ENCODE data around the gene NANP.
"Not testable (repeated sequence)": the region's sequence is repeated elsewhere in the genome, so short reads cannot be mapped to it uniquely, and the experiment has no call there.

The NANP gene

GRCh38 chr20:25623736-25624499 is at the start of gene NANP:
NANP (minus strand) TSS chr20:25624014; CDS start chr20:25623948, 66 bp downstream.
- H3K4me3 ChIP-seq (ENCODE audit: low read depth, low read length): peak within 1 kb of the TSS; percentile 96
- DNase-seq (ENCODE audit: low read depth): peak; percentile 92

GRCh38 chr20:25672659-25673235 is 48.9 kb upstream of the NANP start:
- H3K4me3 ChIP-seq (ENCODE audit: low read depth, low read length): no peak overlapping the region
- DNase-seq (ENCODE audit: low read depth): no peak

- DNase-seq (ENCODE audit: low read depth): peak; percentile 54
- H3K4me3 ChIP-seq (ENCODE audit: low read depth, low read length): no peak overlapping the region
Measured at GRCh38 chr20:25669826-25670422, 46.1 kb upstream of the NANP start.

- DNase-seq (ENCODE audit: low read depth): no peak
- no peak overlapping the region for H3K4me3 ChIP-seq (ENCODE audit: low read depth, low read length)
Measured at GRCh38 chr20:25668446-25668845, 44.6 kb upstream of the NANP start.

GRCh38 chr20:25659999-25660398 is 36.2 kb upstream of the NANP start:
- no peak overlapping the region for H3K4me3 ChIP-seq (ENCODE audit: low read depth, low read length)
- DNase-seq (ENCODE audit: low read depth): no peak

- no peak overlapping the region for H3K4me3 ChIP-seq (ENCODE audit: low read depth, low read length)
- DNase-seq (ENCODE audit: low read depth): no peak
Measured at GRCh38 chr20:25654487-25654886, 30.7 kb upstream of the NANP start.

- not testable (repeated sequence) for DNase-seq (ENCODE audit: low read depth); H3K4me3 ChIP-seq (ENCODE audit: low read depth, low read length)
Measured at GRCh38 chr20:25652866-25653265, 29.1 kb upstream of the NANP start.

- no peak for DNase-seq (ENCODE audit: low read depth)
- no peak overlapping the region for H3K4me3 ChIP-seq (ENCODE audit: low read depth, low read length)
Measured at GRCh38 chr20:25644814-25645213, 21.0 kb upstream of the NANP start.

GRCh38 chr20:25643716-25644115 is 19.9 kb upstream of the NANP start:
- no peak overlapping the region for H3K4me3 ChIP-seq (ENCODE audit: low read depth, low read length)
- no peak for DNase-seq (ENCODE audit: low read depth)

- DNase-seq (ENCODE audit: low read depth): no peak
- H3K4me3 ChIP-seq (ENCODE audit: low read depth, low read length): no peak overlapping the region
Measured at GRCh38 chr20:25637247-25637646, 13.4 kb upstream of the NANP start.

GRCh38 chr20:25632940-25633790 is 9.4 kb upstream of the NANP start:
- DNase-seq (ENCODE audit: low read depth): no peak
- H3K4me3 ChIP-seq (ENCODE audit: low read depth, low read length): no peak overlapping the region

- H3K4me3 ChIP-seq (ENCODE audit: low read depth, low read length); DNase-seq (ENCODE audit: low read depth): not testable (repeated sequence)
Measured at GRCh38 chr20:25630615-25631014, 6.8 kb upstream of the NANP start.

GRCh38 chr20:25629816-25630499 is 6.1 kb upstream of the NANP start:
- DNase-seq (ENCODE audit: low read depth): no peak
- no peak overlapping the region for H3K4me3 ChIP-seq (ENCODE audit: low read depth, low read length)

GRCh38 chr20:25626779-25627178 is 3.0 kb upstream of the NANP start:
- no peak for DNase-seq (ENCODE audit: low read depth)
- H3K4me3 ChIP-seq (ENCODE audit: low read depth, low read length): no peak overlapping the region

GRCh38 chr20:25624500-25624939 is 706 bp upstream of the NANP start:
- DNase-seq (ENCODE audit: low read depth): no peak
- H3K4me3 ChIP-seq (ENCODE audit: low read depth, low read length): peak overlapping the region; percentile 96

GRCh38 chr20:25623225-25623735 is 534 bp downstream of the NANP start:
- no peak for DNase-seq (ENCODE audit: low read depth)
- peak overlapping the region; percentile 96 for H3K4me3 ChIP-seq (ENCODE audit: low read depth, low read length)

GRCh38 chr20:25622450-25623224 is 1.2 kb downstream of the NANP start:
- no peak for DNase-seq (ENCODE audit: low read depth)
- peak overlapping the region; percentile 96 for H3K4me3 ChIP-seq (ENCODE audit: low read depth, low read length)

- no peak for DNase-seq (ENCODE audit: low read depth)
- H3K4me3 ChIP-seq (ENCODE audit: low read depth, low read length): no peak overlapping the region
Measured at GRCh38 chr20:25622049-25622448, 1.8 kb downstream of the NANP start.
